A673 (cell line): ENCODE data around the gene IMMP2L.

Experiments
- EZH2 ChIP-seq: fragments of 200-600 bp; sonication (generic); IDR thresholded peaks from 2 replicates; pipeline ENCODE4 v1.6.1; 2017; ENCODE audit warnings: borderline replicate concordance, low read depth, mild to moderate bottlenecking, mixed read lengths, antibody characterized with exemption, low read length; ENCODE audit not compliant: poor library complexity, severe bottlenecking
- TF ChIP-seq, protein P1 (sequence below): fragments of 300-800, 200-600 bp; sonication (generic); conservative IDR thresholded peaks from 2 replicates; pipeline ENCODE4 v1.5.1; 2017; ENCODE audit warnings: low read depth, mild to moderate bottlenecking, antibody characterized with exemption, low read length, moderate library complexity, mixed read lengths

DNA sequence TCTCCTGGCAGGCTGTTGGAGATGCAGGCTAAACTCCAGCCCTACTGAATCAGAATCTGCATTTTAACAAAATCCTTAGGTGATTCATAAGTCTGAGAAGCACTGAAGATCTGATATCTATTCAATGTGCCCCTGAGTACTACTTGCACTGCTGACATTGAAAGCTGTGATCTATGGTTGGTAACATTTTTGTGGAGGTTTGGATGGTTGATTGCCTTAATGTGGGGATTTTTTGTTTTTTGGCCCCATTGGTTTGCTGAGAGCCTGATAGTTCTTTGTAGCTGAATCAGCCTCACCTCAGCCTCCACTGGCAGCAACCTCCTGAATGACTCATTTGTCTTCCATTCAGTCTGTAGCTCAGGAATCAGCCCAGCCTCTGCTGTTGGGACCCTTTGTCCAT is 486.1 kb downstream of the IMMP2L start:
- TF ChIP-seq, protein P1, sequence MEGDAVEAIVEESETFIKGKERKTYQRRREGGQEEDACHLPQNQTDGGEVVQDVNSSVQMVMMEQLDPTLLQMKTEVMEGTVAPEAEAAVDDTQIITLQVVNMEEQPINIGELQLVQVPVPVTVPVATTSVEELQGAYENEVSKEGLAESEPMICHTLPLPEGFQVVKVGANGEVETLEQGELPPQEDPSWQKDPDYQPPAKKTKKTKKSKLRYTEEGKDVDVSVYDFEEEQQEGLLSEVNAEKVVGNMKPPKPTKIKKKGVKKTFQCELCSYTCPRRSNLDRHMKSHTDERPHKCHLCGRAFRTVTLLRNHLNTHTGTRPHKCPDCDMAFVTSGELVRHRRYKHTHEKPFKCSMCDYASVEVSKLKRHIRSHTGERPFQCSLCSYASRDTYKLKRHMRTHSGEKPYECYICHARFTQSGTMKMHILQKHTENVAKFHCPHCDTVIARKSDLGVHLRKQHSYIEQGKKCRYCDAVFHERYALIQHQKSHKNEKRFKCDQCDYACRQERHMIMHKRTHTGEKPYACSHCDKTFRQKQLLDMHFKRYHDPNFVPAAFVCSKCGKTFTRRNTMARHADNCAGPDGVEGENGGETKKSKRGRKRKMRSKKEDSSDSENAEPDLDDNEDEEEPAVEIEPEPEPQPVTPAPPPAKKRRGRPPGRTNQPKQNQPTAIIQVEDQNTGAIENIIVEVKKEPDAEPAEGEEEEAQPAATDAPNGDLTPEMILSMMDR: no peak
- no peak for TF ChIP-seq EZH2
